Gastrocnemius medialis (tissue), 4 donors: ENCODE data around the gene RAPGEF1. TPM values are rescaled to one million over a fixed set of nuclear protein-coding genes. Genes with fewer than 3 reads are reported as not detected.
"Not testable (repeated sequence)": the region's sequence is repeated elsewhere in the genome, so short reads cannot be mapped to it uniquely, and the experiment has no call there.

Source experiments
- ATAC-seq, 2 donors: fragments of 150-250 bp; one replicate each; pipeline ENCODE4 v1.9.1; 2016
- DNase-seq, 2 donors: peaks; one replicate each; pipeline ENCODE4 v3.0.0-alpha.2; 2019
- H3K27ac ChIP-seq, 4 donors: fragments of 200-600 bp; sonication (generic); 1 replicate in 1 of 4; 2 replicates in 3 of 4; pipeline ENCODE4 v1.5.1; 2016 to 2018; ENCODE audit warnings: mild to moderate bottlenecking in 2 of 4, moderate library complexity in 1 of 4
- H3K27me3 ChIP-seq, 3 donors: fragments of 200-600 bp; sonication (generic) in 2 of 3; 1 replicate in 1 of 3; 2 replicates in 2 of 3; pipeline versions ENCODE4 v1.5.1 to v1.6.0; 2016 to 2019; ENCODE audit warnings: mild to moderate bottlenecking in 1 of 3, moderate library complexity in 1 of 3
- H3K36me3 ChIP-seq, 2 donors: fragments of 200-600 bp; sonication (generic) in 1 of 2; one replicate each; pipeline ENCODE4 v1.5.1; 2017 to 2018
- H3K4me1 ChIP-seq, 2 donors: fragments of 200-600 bp; sonication (generic) in 1 of 2; one replicate each; pipeline ENCODE4 v1.5.1; 2016 to 2017; ENCODE audit warnings: mild to moderate bottlenecking in 2 of 2
- H3K4me3 ChIP-seq, 4 donors: fragments of 200-600 bp; sonication (generic) in 3 of 4; 1 replicate in 1 of 4; 2 replicates in 3 of 4; pipeline ENCODE4 v1.5.1; 2016 to 2019; ENCODE audit warnings: mild to moderate bottlenecking in 2 of 4
- H3K9me3 ChIP-seq, 3 donors: fragments of 200-600 bp; sonication (generic) in 2 of 3; 1 replicate in 1 of 3; 2 replicates in 2 of 3; pipeline ENCODE4 v1.5.1; 2016 to 2019
- CTCF ChIP-seq, 5 experiments: fragments of 450-650 bp in 3 of 5; fragments of 200-600 bp in 2 of 5; sonication (generic) in 2 of 5; IDR thresholded peaks in 4 of 5; conservative IDR thresholded peaks in 1 of 5; 1 replicate in 4 of 5; 2 replicates in 1 of 5; pipeline ENCODE4 v1.5.1; 2016 to 2019; ENCODE audit warnings: antibody characterized with exemption in 5 of 5, mild to moderate bottlenecking in 3 of 5, moderate library complexity in 3 of 5
- POLR2A ChIP-seq, 2 donors: fragments of 450-650 bp; IDR thresholded peaks; one replicate each; pipeline ENCODE4 v1.6.1; 2017; ENCODE audit warnings: antibody characterized with exemption in 2 of 2, mild to moderate bottlenecking in 2 of 2, moderate library complexity in 2 of 2
- in situ Hi-C, 4 donors: fragments of 200-750 bp; cut with MboI; loops; one replicate each; pipeline versions ENCODE4 v1.15.0 to v1.8.0; 2017; ENCODE audit warnings: low sequenced_read_pairs in 4 of 4
- intact Hi-C: fragments of 100-400 bp; cut with DNase I; formaldehyde crosslinking; loops from one replicate; pipeline ENCODE4 v1.15.1; 2023; ENCODE audit warnings: low total_unique reads
- total RNA-seq, 4 donors: library from RNA; depleted of rRNA; stranded (reverse); fragments of >200 nt; gene quantifications; one replicate each; pipeline versions ENCODE4 v1.1.0 to v1.2.3, GENCODE V29; 2016

Gene RAPGEF1
- total RNA-seq, 4 donors from 2014 or later: 123 to 296 (median 217) TPM

- H3K4me1 ChIP-seq: no peaks in the 10 kb centered on the region
- H3K4me3 ChIP-seq: no peak overlapping the region
- no peak for TF ChIP-seq CTCF (IDR thresholded peaks at IDR 0.05 in 4 of 5, conservative IDR thresholded peaks at IDR 0.05 in 1 of 5)
- TF ChIP-seq POLR2A (IDR thresholded peaks at IDR 0.05): no peak
- H3K9me3 ChIP-seq: no peaks in the 10 kb centered on the region
- no peak overlapping the region for H3K27ac ChIP-seq
- in situ Hi-C loops (loop anchor here in 2 of 4 donors (25.0 kb wide), 1 partner anchor 707 kb away; no protein-coding TSS in a partner anchor), intact Hi-C loops (no loop called here)
- ATAC-seq: no peak
- H3K27me3 ChIP-seq: peaks cover 40 to 52% (median 47%) of the 10 kb centered on the region in 3 donors
- no peak for DNase-seq
- no peaks in the 10 kb centered on the region for H3K36me3 ChIP-seq
These were observed 185.0 kb downstream of the RAPGEF1 start for GRCh38 chr9:131554843-131555351.

GRCh38 chr9:131554087-131554842 lies 185.6 kb downstream of the RAPGEF1 start:
- H3K27ac ChIP-seq: no peak overlapping the region
- intact Hi-C loops (no loop called here), in situ Hi-C loops (loop anchor here in 2 of 4 donors (25.0 kb wide), 1 partner anchor 708 kb away; no protein-coding TSS in a partner anchor)
- TF ChIP-seq POLR2A (IDR thresholded peaks at IDR 0.05) (no peak), CTCF (IDR thresholded peaks at IDR 0.05 in 4 of 5, conservative IDR thresholded peaks at IDR 0.05 in 1 of 5) (no peak)
- no peak overlapping the region for H3K4me3 ChIP-seq
- DNase-seq: no peak
- no peaks in the 10 kb centered on the region for H3K9me3 ChIP-seq
- no peak for ATAC-seq
- no peaks in the 10 kb centered on the region for H3K36me3 ChIP-seq
- peaks cover 40 to 58% (median 52%) of the 10 kb centered on the region in 3 donors for H3K27me3 ChIP-seq
- H3K4me1 ChIP-seq: no peaks in the 10 kb centered on the region

- Histone ChIP-seq H3K9me3 (no peaks in the 10 kb centered on the region), H3K27ac (no peak overlapping the region), H3K4me3 (no peak overlapping the region), H3K4me1 (no peaks in the 10 kb centered on the region), H3K27me3 (peaks cover 55 to 80% (median 70%) of the 10 kb centered on the region in 3 donors), H3K36me3 (no peaks in the 10 kb centered on the region)
- TF ChIP-seq CTCF (IDR thresholded peaks at IDR 0.05 in 4 of 5, conservative IDR thresholded peaks at IDR 0.05 in 1 of 5) (no peak), POLR2A (IDR thresholded peaks at IDR 0.05) (no peak)
- DNase-seq (no peak), ATAC-seq (no peak)
- intact Hi-C loops (no loop called here), in situ Hi-C loops (loop anchor here in 2 of 4 donors (25.0 kb wide), 1 partner anchor 710 kb away; no protein-coding TSS in a partner anchor)
These were observed 187.8 kb downstream of the RAPGEF1 start for GRCh38 chr9:131552030-131552429.

- peaks cover 64 to 89% (median 69%) of the 10 kb centered on the region in 3 donors for H3K27me3 ChIP-seq
- H3K4me3 ChIP-seq, intact Hi-C loops, H3K4me1 ChIP-seq, ATAC-seq, DNase-seq, H3K9me3 ChIP-seq, H3K27ac ChIP-seq, H3K36me3 ChIP-seq: not testable (repeated sequence)
- in situ Hi-C loops: loop anchor here in 2 of 4 donors (25.0 kb wide), 1 partner anchor 712 kb away; no protein-coding TSS in a partner anchor
These were observed 189.4 kb downstream of the RAPGEF1 start for GRCh38 chr9:131550465-131550864.

- ATAC-seq, H3K36me3 ChIP-seq, H3K4me3 ChIP-seq, H3K27ac ChIP-seq, H3K9me3 ChIP-seq, H3K4me1 ChIP-seq, in situ Hi-C loops, intact Hi-C loops, DNase-seq: not testable (repeated sequence)
- H3K27me3 ChIP-seq: peaks cover 59 to 91% (median 67%) of the 10 kb centered on the region in 3 donors
These were observed 190.7 kb downstream of the RAPGEF1 start for GRCh38 chr9:131549186-131549585.
